SK-N-SH (cell line): ENCODE data around the gene SLC13A3. TPM values are rescaled to one million over a fixed set of nuclear protein-coding genes. Genes with fewer than 3 reads are reported as not detected.

Experiments used
- CTCF ChIA-PET: fragments of 300-600, 350-600 bp; formaldehyde crosslinking; extraction: SDS; loops from one replicate; lab custom pipeline; 2021; lab: Yijun Ruan, JAX
- POLR2A ChIA-PET: fragments of 350-600 bp; sonication (Branson Sonifier 250); formaldehyde crosslinking; extraction: SDS; loops from one replicate; lab custom pipeline; 2020; ENCODE audit warnings: antibody characterized with exemption, inconsistent platforms; lab: Yijun Ruan, JAX
- DNase-seq: peaks from one replicate; pipeline ENCODE4 v3.0.0; 2012
- H2AFZ ChIP-seq: fragments of 200-600 bp; sonication (generic); 2 replicates; pipeline ENCODE4 v1.8.1; 2016; ENCODE audit warnings: antibody characterized with exemption, mild to moderate bottlenecking, low read depth
- H3F3A ChIP-seq: fragments of 200-600 bp; sonication (generic); replicated peaks from 2 replicates; pipeline ENCODE3; 2016; ENCODE audit warnings: antibody characterized with exemption, mild to moderate bottlenecking; ENCODE audit not compliant: insufficient read depth
- H3K27ac ChIP-seq, 2 experiments: fragments of 200-500 bp in 1 of 2; fragments of 200-600 bp in 1 of 2; sonication (Bioruptor generic) in 1 of 2; sonication (generic), shearing (Covaris generic) in 1 of 2; 2 replicates each; pipeline versions ENCODE4 v1.5.1 to v1.6.1; 2014 to 2016; ENCODE audit warnings: low read depth in 2 of 2, inconsistent platforms in 1 of 2, low read length in 1 of 2, mild to moderate bottlenecking in 1 of 2, mixed read lengths in 1 of 2
- H3K27me3 ChIP-seq: fragments of 200-600 bp; sonication (generic), shearing (Covaris generic); 2 replicates; pipeline ENCODE4 v1.6.1; 2016; ENCODE audit warnings: mixed run types; ENCODE audit not compliant: insufficient read depth
- H3K36me3 ChIP-seq, 2 experiments: fragments of 200-500 bp in 1 of 2; fragments of 200-600 bp in 1 of 2; sonication (Bioruptor generic) in 1 of 2; sonication (generic) in 1 of 2; replicated peaks in 1 of 2; 2 replicates each; pipeline versions ENCODE3 to v1.5.1; 2014 to 2016; ENCODE audit warnings: low read length in 1 of 2, mild to moderate bottlenecking in 1 of 2; ENCODE audit not compliant: insufficient read depth in 2 of 2, control insufficient read depth in 1 of 2
- H3K4me1 ChIP-seq, 2 experiments: fragments of 200-500 bp in 1 of 2; fragments of 200-600 bp in 1 of 2; sonication (Bioruptor generic) in 1 of 2; sonication (generic), shearing (Covaris generic) in 1 of 2; 2 replicates each; pipeline versions ENCODE4 v1.5.1 to v1.6.1; 2014 to 2016; ENCODE audit warnings: low read depth in 1 of 2, low read length in 1 of 2, mixed run types in 1 of 2; ENCODE audit not compliant: insufficient read depth in 2 of 2, control insufficient read depth in 1 of 2
- H3K4me2 ChIP-seq: fragments of 200-600 bp; sonication (generic), shearing (Covaris generic); 2 replicates; pipeline ENCODE4 v1.6.1; 2017; ENCODE audit warnings: mixed run types
- H3K4me3 ChIP-seq, 2 experiments: fragments of 200-500 bp in 1 of 2; fragments of 200-600 bp in 1 of 2; sonication (Bioruptor generic) in 1 of 2; sonication (generic), shearing (Covaris generic) in 1 of 2; 2 replicates each; pipeline versions ENCODE4 v1.5.1 to v1.8.1; 2014 to 2016; ENCODE audit warnings: low read depth in 2 of 2, inconsistent platforms in 1 of 2, low read length in 1 of 2, mild to moderate bottlenecking in 1 of 2, mixed read lengths in 1 of 2, moderate library complexity in 1 of 2
- H3K79me2 ChIP-seq: fragments of 200-600 bp; sonication (generic); 2 replicates; pipeline ENCODE4 v1.8.1; 2017; ENCODE audit warnings: mild to moderate bottlenecking; ENCODE audit not compliant: insufficient read depth
- H3K9ac ChIP-seq: fragments of 200-600 bp; sonication (generic); 2 replicates; pipeline ENCODE4 v1.6.1; 2017; ENCODE audit warnings: mixed run types
- H3K9me2 ChIP-seq: fragments of 200-600 bp; sonication (generic); 2 replicates; pipeline ENCODE4 v1.6.1; 2017; ENCODE audit warnings: mixed run types
- H3K9me3 ChIP-seq: fragments of 200-600 bp; sonication (generic); 2 replicates; pipeline ENCODE4 v1.6.1; 2017; ENCODE audit warnings: mixed run types, mild to moderate bottlenecking, moderate library complexity
- H4K20me1 ChIP-seq: fragments of 200-600 bp; sonication (generic); 2 replicates; pipeline ENCODE4 v1.6.1; 2017; ENCODE audit warnings: mild to moderate bottlenecking, mixed run types; ENCODE audit not compliant: insufficient read depth
- ELF1 ChIP-seq: IDR thresholded peaks from 2 replicates; pipeline ENCODE4 v1.4.0; 2012
- EP300 ChIP-seq, 2 experiments: IDR thresholded peaks; 2 replicates each; pipeline versions ENCODE4 v1.4.0 to v1.6.1; 2012; ENCODE audit warnings: borderline replicate concordance in 1 of 2, low read depth in 1 of 2, low read length in 1 of 2
- FOXJ3 ChIP-seq: sonication (generic); formaldehyde crosslinking; IDR thresholded peaks from 2 replicates; pipeline ENCODE4 v1.5.1; 2020; ENCODE audit warnings: mild to moderate bottlenecking, missing genetic modification reagents
- GABPA ChIP-seq: IDR thresholded peaks from 2 replicates; pipeline ENCODE4 v1.4.0; 2012; ENCODE audit warnings: low read depth, mild to moderate bottlenecking
- IRF3 ChIP-seq: fragments of 150-350 bp; IDR thresholded peaks from 2 replicates; pipeline ENCODE4 v1.6.1; 2016; ENCODE audit warnings: mild to moderate bottlenecking, low read depth, low read length
- JUND ChIP-seq: IDR thresholded peaks from 2 replicates; pipeline ENCODE4 v1.4.0; 2012
- MAX ChIP-seq: IDR thresholded peaks from 2 replicates; pipeline ENCODE4 v1.4.0; 2012; ENCODE audit warnings: low read depth
- MXI1 ChIP-seq: IDR thresholded peaks from 2 replicates; pipeline ENCODE4 v1.6.1; 2012; ENCODE audit warnings: mild to moderate bottlenecking, low read depth, low read length, improper control_type of control experiment
- NRF1 ChIP-seq: IDR thresholded peaks from 2 replicates; pipeline ENCODE4 v1.6.1; 2012; ENCODE audit warnings: low read depth, mild to moderate bottlenecking, low read length
- PBX3 ChIP-seq: IDR thresholded peaks from 2 replicates; pipeline ENCODE4; 2012
- RAD21 ChIP-seq: IDR thresholded peaks from 2 replicates; pipeline ENCODE4 v1.6.1; 2012; ENCODE audit warnings: mild to moderate bottlenecking, low read length
- REST ChIP-seq: IDR thresholded peaks from 2 replicates; pipeline ENCODE4 v1.6.1; 2012; ENCODE audit warnings: mild to moderate bottlenecking, low read depth, low read length, moderate library complexity
- TEAD4 ChIP-seq: IDR thresholded peaks from 2 replicates; pipeline ENCODE4 v1.4.0; 2012; ENCODE audit warnings: mild to moderate bottlenecking, borderline replicate concordance; ENCODE audit not compliant: insufficient read depth
- YY1 ChIP-seq: IDR thresholded peaks from 2 replicates; pipeline ENCODE4 v1.4.0; 2012; ENCODE audit warnings: low read depth, mild to moderate bottlenecking
- ZBTB33 ChIP-seq: IDR thresholded peaks from 2 replicates; pipeline ENCODE4 v1.4.0; 2012; ENCODE audit warnings: low read depth, borderline replicate concordance
- WGBS: methylation state at CpG from one replicate; pipeline ENCODE4 v1.1.6; 2017; ENCODE audit warnings: low lambda C conversion rate; 5-methylcytosine and 5-hydroxymethylcytosine counted together
- polyA plus RNA-seq, 3 experiments: library from polyadenylated mRNA; depleted of rRNA; stranded (reverse); fragments of >200 nt; gene quantifications; 2 replicates each; pipeline ENCODE4 v1.2.3, GENCODE V29; 2012

Gene SLC13A3
- polyA plus RNA-seq, 1 of the 3 experiments (the other 2 are of a cell fraction): 0.10 TPM

- Histone ChIP-seq H3K9me2 (no peaks in the 10 kb centered on the region), H2AFZ (no peak overlapping the region), H3K4me2 (no peak overlapping the region), H3K36me3 (no peaks in the 10 kb centered on the region), H3K27me3 (no peaks in the 10 kb centered on the region), H3F3A (no peaks in the 10 kb centered on the region), H3K27ac (no peak overlapping the region), H3K4me1 (no peaks in the 10 kb centered on the region), H4K20me1 (no peaks in the 10 kb centered on the region), H3K4me3 (no peak overlapping the region), H3K79me2 (no peaks in the 10 kb centered on the region), H3K9ac (no peak overlapping the region), H3K9me3 (no peaks in the 10 kb centered on the region)
- ChIA-PET CTCF (interaction anchor here (1.3 kb wide), 1 partner anchor 12 kb away, joined by 4 read pairs; no protein-coding TSS in a partner anchor), POLR2A (no interaction called here)
- no peak for DNase-seq
- WGBS: 60% methylated on average over 4 of the region's 4 CpGs
- TF ChIP-seq EP300 (IDR thresholded peaks at IDR 0.05; ENCODE audit: borderline replicate concordance in 1 of 2, low read depth in 1 of 2, low read length in 1 of 2): no peak
- TF ChIP-seq MXI1: no peak
- TF ChIP-seq ZBTB33: no peak
- no peak for TF ChIP-seq TEAD4
These were observed 13.7 kb downstream of the SLC13A3 start for GRCh38 chr20:46637427-46638133.

- no peak overlapping the region for H3K27ac ChIP-seq
- H3K9ac ChIP-seq: no peak overlapping the region
- no peaks in the 10 kb centered on the region for H3K9me2 ChIP-seq
- H3K27me3 ChIP-seq: no peaks in the 10 kb centered on the region
- H3K36me3 ChIP-seq: no peaks in the 10 kb centered on the region
- WGBS: 70% methylated on average over 11 of the region's 11 CpGs
- H3K4me3 ChIP-seq: no peak overlapping the region
- H3K4me1 ChIP-seq: no peaks in the 10 kb centered on the region
- DNase-seq: no peak
- ChIA-PET POLR2A (no interaction called here), CTCF (interaction anchor here (1.3 kb wide), 1 partner anchor 13 kb away, joined by 4 read pairs; no protein-coding TSS in a partner anchor)
- no peaks in the 10 kb centered on the region for H3K79me2 ChIP-seq
- TF ChIP-seq MAX (no peak), JUND (no peak), IRF3 (no peak), ELF1 (no peak), REST (no peak), PBX3 (no peak), FOXJ3 (CRISPR knock-in tag) (no peak), NRF1 (no peak), GABPA (no peak), YY1 (no peak), RAD21 (no peak)
- no peak overlapping the region for H3K4me2 ChIP-seq
- no peaks in the 10 kb centered on the region for H3K9me3 ChIP-seq
- H4K20me1 ChIP-seq: no peaks in the 10 kb centered on the region
- H3F3A ChIP-seq: no peaks in the 10 kb centered on the region
- no peak overlapping the region for H2AFZ ChIP-seq
These were observed 14.2 kb downstream of the SLC13A3 start for GRCh38 chr20:46637020-46637419.
